Epidermal melanocyte (primary cell): ENCODE data around the gene ATP13A3.

Experiments
- DNase-seq: peaks from one replicate; pipeline ENCODE4 v3.0.0; 2011; ENCODE audit warnings: low spot score; ENCODE audit not compliant: insufficient read length

Gene ATP13A3

DNA sequence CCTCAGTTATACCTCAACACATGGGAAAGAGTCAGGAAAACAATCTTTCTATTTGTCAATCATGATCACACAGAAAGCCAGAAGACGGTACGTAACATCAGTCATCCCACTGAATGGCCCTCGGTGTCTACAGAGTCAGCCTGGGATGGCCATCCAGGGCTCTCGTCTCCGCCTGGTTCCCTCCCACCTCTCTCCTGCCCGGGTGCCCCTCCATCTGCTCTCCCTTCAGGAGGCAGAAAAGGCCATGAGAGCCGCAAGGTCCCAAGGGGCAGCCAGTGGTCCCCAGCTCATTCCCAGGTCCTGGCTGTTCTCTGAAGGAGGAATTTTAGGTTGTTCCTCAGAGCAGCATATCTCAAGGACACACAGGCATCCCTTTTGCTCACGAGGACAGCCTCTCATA lies 112.9 kb downstream of the ATP13A3 start:
- no peak for DNase-seq

DNA sequence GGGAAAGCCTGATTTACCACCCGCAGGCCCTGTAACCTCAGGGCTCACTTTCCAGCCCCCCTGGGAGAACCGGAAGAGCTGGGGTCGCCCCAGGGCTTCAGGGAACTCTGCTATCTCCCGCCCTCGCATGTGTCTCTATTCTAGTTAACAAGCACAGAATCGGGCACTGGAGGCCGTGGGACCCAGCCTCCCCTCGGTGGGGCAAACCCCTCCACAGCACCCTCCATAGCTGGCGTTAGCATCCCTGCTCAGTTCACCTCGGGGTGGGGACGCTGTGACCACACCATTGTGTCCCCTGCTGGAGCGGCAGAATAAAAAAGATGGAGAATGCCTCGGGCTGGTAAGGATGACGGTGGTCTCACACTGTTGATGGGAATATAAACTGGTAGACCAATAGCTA lies 113.8 kb downstream of the ATP13A3 start:
- no peak for DNase-seq

DNA sequence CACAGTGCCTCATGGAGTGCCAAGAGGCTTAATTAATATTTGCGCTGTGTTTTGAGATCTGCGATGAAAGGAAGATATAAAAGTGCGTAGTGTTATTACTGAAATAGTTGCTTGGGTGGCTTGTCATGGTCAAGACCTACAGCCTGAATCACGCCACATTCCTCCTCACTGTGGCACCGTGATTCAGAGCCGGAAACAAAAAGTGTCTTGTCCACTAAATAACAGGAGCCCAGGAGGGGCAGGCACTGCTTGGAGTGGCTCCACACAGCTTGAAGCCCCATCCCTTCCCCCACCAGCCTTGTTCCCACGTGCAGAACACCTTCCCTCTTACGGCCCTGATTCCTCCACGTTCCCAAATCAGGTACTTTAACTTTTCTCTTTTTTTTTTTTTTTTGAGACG lies 116.0 kb downstream of the ATP13A3 start:
- no peak for DNase-seq

DNA sequence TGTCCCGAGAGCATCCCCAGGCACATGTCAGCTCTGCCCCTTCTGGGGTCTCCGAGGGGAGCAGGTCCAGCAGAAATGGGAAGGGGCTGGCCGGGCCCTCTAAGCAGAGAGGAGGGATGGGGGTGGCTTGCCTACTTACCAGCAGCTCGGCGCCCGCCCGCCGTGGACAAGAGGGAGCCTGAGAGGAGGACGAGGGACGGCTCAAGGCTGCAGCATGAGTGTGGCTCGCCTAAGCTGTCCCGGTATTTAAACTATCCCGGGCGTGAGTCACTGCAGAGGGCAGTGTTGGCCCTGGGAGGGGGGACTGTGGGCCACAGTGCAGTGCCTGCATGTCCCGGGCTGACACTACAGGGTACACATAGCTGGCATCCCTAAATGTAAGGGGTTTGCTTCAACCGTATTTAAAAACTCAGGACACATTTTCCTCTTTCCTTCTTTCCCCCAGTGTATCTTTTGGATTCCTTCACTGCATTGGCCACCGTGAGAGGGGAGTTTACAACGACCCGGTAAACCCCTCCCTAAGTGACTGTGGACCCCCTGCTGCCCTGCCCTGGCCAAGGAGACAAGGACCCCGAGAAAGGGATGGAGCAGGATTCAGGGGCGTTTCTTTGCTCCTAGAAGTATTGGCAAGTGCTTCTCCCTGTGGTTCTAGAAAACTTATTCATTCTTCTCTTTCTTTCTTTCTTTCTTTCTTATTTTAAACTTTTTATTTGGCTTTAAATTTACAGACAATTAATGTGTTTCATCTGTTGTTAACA lies 117.1 kb downstream of the ATP13A3 start, which contains the start of gene LRRC15:
TSS of gene LRRC15 (minus strand) at position 222 of the 758 bp plus-strand sequence. CDS start 8,700 bp downstream, outside the sequence.
- DNase-seq = no peak

DNA sequence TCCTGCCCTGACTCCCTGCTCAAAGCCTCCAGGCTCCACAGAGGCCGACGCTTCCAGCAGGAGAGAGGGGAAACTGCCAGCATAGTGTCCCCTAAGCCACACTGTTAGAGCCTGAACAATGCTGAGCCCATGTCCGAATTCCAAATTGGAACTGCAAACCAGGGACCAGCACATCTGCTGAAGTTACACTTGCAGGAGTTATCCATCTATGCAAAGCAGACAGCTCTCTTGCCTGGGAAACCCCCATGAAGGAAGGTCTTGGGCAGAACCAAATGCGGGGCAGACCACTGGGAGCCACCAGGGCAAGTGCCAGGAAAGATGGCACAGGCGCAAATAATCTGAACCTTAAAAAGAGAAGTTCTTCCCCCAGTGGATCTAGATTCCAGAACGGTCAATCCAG lies 117.9 kb downstream of the ATP13A3 start:
- DNase-seq = no peak

DNA sequence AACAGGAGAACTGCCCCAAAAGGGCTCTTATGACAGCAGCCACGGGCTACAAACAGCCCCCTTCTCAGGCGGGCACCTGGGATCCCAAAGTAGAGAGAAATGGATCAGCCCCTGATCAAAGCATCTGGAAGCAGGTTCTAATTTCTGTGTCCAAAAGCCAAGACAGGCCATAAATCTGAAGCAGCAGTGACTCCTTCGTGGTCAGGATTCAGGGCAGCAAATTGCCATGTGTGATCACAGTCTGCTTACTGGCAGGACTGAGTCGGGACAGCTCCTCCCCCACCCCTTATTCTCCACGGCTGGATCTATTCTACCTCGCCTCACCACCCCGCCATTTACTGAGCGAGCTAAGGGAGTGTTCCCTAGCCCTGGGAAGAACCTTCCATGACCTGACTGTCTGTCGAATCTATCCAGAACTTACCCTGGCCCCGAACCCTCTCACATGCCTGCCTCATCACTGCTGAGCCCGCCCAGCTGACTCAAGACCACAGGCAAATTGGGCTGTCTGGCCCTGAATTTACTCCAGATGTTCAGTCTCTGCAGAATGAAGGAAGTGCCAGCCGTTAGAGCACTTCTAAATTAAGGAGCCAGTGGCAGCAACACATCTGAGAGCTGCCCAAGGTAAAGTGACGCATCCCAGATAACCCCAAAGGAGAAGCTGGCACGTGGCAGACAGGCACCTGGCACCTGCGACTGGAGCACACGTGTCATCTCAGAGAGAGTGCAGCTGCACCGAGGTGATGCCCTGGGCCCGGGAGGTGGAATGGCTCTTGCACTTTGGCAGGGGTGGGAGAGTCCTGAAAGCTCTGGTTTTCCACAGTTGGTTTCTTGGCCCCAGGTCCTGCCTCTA lies 118.6 kb downstream of the ATP13A3 start:
- DNase-seq = no peak

DNA sequence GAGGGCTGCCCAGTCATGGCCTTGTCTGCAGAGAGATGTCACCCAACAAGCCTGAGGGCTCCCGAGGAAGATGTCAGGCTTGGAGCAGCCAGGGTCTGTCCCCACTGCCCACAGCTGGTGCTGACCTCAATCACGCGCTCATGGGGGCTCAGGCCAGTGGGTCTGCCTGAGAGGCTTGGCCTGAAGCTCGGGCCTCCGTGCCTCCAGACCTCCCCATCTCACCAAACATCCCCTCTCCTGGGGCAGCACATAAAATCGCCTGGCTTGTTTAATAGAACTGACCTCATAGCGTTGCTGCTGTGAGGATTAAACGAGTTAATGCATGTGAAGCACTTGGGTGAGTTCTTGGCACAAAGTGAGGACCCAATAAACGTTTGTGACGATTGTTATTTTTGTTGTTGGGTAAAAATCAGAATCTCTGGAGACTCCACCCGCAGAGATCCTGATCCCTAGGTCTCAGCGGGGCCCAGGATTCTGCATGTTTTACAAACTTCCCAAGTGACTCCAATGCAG lies 120.8 kb downstream of the ATP13A3 start:
- DNase-seq = no peak

DNA sequence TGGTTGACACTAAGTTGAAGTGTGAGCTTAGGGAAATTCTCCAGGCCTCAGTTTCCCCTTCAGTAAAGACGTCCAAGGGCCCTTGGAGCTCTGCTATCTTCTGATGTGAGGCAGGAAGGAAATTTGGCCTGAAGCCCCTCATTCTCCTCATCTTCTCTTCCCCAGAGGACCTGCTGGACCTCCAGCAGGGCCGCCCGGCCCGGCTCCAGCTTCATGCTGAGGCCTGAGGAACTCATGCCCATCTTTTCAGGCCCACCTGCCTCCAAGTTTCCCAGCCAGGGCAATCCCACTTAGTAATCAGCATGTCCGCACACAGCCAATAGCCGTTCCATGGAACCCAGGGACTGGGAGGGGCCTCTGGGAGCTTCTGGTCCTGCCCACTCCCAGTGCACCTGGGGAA lies 121.3 kb downstream of the ATP13A3 start:
- DNase-seq = no peak

DNA sequence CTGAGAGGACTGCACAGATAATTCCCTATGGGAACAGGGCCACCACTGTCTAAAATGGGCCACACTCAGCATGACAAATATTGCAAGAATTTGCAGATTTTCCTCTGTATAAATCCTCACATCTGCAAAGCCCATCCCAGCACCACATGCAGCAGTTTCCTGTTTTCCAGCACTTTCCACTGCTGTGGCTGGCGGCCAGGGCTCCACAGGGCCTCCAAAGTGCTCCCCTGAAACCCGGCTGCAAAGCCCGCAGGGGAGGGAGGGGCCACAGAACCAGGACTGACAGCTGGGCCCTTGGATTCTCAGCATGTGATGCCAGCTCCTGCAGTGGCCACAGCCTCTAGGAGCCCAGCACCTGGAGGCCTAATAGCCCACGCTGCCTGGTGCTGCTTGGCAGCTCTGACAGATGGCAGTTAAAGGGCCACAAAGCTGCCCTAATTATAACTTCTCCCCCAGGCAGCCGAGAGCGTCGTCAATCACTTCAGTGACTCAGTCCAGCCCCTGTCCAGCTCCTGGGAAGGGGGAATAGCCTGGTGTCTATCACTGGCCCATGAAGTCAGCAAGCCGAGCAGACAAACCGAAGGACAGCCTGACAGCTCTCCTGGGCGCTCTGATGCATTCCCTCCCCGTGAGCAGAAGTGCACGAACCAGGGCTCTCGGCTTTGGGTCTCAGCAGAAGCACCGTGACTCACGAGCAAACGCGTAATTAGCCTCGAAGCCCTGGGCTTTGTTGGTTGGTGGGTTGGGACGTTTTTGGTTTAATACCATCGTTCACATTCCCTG lies 122.0 kb downstream of the ATP13A3 start:
- no peak for DNase-seq

DNA sequence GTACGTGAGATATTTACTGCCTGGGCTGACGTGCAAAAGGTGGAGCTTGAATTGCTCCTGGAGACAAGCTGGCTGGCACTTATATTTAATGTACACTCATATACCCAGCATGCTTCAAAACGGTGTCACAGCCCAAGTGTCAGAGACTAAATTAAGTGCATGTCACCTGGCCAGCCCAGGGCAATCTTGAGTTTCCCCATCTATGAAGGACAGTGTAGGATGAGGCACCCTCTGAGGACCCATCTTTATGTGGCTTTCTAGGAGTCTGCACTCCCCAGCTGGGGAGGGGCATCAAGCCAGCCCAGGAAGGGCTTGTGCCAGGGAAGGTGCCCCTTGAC lies 122.5 kb downstream of the ATP13A3 start:
- DNase-seq = no peak

DNA sequence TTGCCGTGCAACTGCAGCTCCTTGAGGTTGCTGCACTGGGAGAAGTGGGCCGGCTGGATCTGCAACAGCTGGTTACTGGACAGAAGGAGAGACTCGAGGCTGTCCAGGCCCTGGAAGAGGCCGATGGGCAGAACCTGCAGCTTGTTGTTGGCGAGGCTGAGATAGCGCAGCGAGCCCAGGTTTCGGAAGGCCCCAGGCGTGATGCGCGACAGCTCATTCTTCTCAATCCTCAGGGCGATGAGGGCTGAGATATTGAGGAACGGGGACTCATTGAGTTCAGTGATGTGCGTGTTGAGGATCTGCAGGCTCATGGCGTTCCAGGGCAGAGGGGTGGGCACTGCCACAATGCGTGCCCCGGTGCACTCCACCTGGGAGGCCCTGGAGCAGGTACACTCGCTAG lies 126.2 kb downstream of the ATP13A3 start:
- no peak for DNase-seq

DNA sequence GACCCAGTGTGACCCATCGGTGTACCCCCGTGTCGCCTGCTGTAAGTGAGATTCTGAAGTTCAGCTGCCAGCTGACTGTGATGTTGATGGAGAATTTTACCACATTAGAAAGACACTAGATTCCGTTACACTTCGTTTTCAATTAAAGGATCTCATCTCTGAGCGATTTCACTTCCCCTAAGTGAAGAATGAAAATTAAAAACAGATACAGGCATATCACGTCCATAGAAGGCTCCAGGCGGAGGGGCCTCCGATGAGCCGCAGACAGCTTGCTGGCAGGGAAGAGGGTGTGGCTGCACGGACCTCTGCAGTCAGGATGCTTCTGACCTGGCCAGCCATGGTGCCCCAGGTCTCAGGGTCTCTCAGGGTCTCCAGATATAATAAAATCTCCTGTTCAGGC lies 129.1 kb downstream of the ATP13A3 start:
- no peak for DNase-seq

DNA sequence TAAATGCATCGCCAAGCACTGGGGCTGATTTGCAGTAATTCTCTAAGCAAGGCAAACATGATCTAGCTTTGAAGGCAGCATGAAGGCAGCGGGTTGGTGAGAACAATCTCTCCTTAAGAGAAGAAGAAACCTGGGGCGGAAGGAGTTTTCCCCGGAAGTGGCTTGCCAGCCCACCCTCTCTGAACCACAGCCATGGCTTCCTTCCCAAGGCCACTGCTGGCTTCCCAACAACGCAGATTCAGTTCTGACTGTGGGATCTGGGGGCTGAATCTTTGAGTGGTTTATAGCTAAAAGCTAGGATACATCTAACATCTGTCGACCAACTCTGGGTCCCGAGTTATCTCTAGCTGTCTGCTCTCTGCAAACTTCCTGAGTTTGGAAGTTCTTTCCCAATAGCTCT lies 131.4 kb downstream of the ATP13A3 start:
- DNase-seq = no peak

DNA sequence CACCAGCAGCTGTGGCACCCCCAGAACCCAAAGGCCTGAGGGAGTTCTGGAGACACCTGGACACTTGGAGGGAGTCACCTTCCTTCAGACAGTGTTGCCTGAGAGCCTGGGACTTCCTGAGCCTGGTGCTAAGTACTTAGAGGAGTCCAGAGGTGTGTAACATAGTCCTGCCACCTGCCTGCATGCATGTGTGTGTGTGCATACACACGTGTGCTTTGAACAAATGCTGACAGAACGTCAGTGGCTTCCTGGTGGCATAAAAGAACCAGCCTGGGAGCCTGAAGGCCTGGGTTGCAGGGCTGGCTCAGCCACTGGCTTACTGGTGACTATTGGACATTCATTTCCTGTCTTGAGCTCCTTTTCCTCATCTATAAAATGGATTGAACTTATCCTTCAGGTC lies 132.5 kb downstream of the ATP13A3 start:
- no peak for DNase-seq
